ENCODE data around the gene ANKLE1.

The ANKLE1 gene

GRCh38 chr19:17320435-17320834 is 38.7 kb downstream of the ANKLE1 start:
- no peak for DNase-seq (ENCODE audit: low spot score)
- no peak for TF ChIP-seq CTCF (IDR thresholded peaks at IDR 0.05)
- H3K27ac ChIP-seq = no peak overlapping the region
- H3K4me3 ChIP-seq = no peak overlapping the region

GRCh38 chr19:17321655-17322489 is 40.2 kb downstream of the ANKLE1 start:
- no peak for DNase-seq (ENCODE audit: low spot score)
- no peak overlapping the region for H3K4me3 ChIP-seq
- H3K27ac ChIP-seq = no peak overlapping the region
- no peak for TF ChIP-seq CTCF (IDR thresholded peaks at IDR 0.05)

- TF ChIP-seq CTCF (IDR thresholded peaks at IDR 0.05) = no peak
- H3K27ac ChIP-seq = no peak overlapping the region
- no peak overlapping the region for H3K4me3 ChIP-seq
- DNase-seq (ENCODE audit: low spot score) = no peak
Observed at GRCh38 chr19:17322854-17323253, 41.2 kb downstream of the ANKLE1 start.

- no peak for DNase-seq (ENCODE audit: low spot score)
- Histone ChIP-seq H3K27ac (peak overlapping the region in 1 of 2 donors; percentile 65), H3K4me3 (peak overlapping the region; percentile 56)
- no peak for TF ChIP-seq CTCF (IDR thresholded peaks at IDR 0.05)
Observed at GRCh38 chr19:17323300-17323963, 41.7 kb downstream of the ANKLE1 start.

- peak overlapping the region; percentile 56 for H3K4me3 ChIP-seq
- H3K27ac ChIP-seq = peak overlapping the region in 1 of 2 donors; percentile 65
- no peak for TF ChIP-seq CTCF (IDR thresholded peaks at IDR 0.05)
- no peak for DNase-seq (ENCODE audit: low spot score)
Observed at GRCh38 chr19:17323964-17324332, 42.2 kb downstream of the ANKLE1 start.

GRCh38 chr19:17324357-17325114 is 42.8 kb downstream of the ANKLE1 start:
- H3K27ac ChIP-seq = peak overlapping the region in 1 of 2 donors; percentile 65
- no peak for DNase-seq (ENCODE audit: low spot score)
- H3K4me3 ChIP-seq = no peak overlapping the region
- no peak for TF ChIP-seq CTCF (IDR thresholded peaks at IDR 0.05)
